Effector CD4-positive, alpha-beta T cell (primary cell): ENCODE measurements around the gene LSM6.

ENCODE experiments used
- DNase-seq: peaks from one replicate; pipeline ENCODE4 v3.0.0-alpha.2; 2020
- total RNA-seq: gene quantifications from one replicate; lab custom pipeline; 2026; lab: John Stamatoyannopoulos, UW

The LSM6 gene
- 12.9 reads per million, percentile 37 among the genes with 10 or more reads in this experiment for total RNA-seq

- DNase-seq: peak; percentile 80
These were observed at the start of gene LSM6 for GRCh38 chr4:146175541-146176453. TSS of gene LSM6 (plus strand) at chr4:146175718. CDS start at chr4:146182922, 7,204 bp downstream.

- no peak for DNase-seq
These were observed 43.1 kb upstream of the LSM6 start for GRCh38 chr4:146132445-146132844.

- no peak for DNase-seq
These were observed 40.6 kb upstream of the LSM6 start for GRCh38 chr4:146134761-146135445.

- no peak for DNase-seq
These were observed 39.6 kb upstream of the LSM6 start for GRCh38 chr4:146135941-146136340.

- DNase-seq: no peak
These were observed 32.8 kb upstream of the LSM6 start for GRCh38 chr4:146142768-146143167.

- no peak for DNase-seq
These were observed 31.6 kb upstream of the LSM6 start for GRCh38 chr4:146143888-146144287.

- DNase-seq: no peak
These were observed 28.6 kb upstream of the LSM6 start for GRCh38 chr4:146146918-146147317.

GRCh38 chr4:146148021-146148420, 27.5 kb upstream of the LSM6 start:
- DNase-seq: no peak

GRCh38 chr4:146154057-146154456, 21.5 kb upstream of the LSM6 start:
- no peak for DNase-seq

GRCh38 chr4:146155152-146155724, 20.3 kb upstream of the LSM6 start:
- no peak for DNase-seq

- DNase-seq: no peak
These were observed 17.3 kb upstream of the LSM6 start for GRCh38 chr4:146158036-146158745.

- no peak for DNase-seq
These were observed 16.0 kb upstream of the LSM6 start for GRCh38 chr4:146159384-146160058.

GRCh38 chr4:146161243-146161642, 14.3 kb upstream of the LSM6 start:
- DNase-seq: no peak

GRCh38 chr4:146165221-146165620, 10.3 kb upstream of the LSM6 start:
- no peak for DNase-seq

GRCh38 chr4:146165840-146166239, 9.7 kb upstream of the LSM6 start:
- DNase-seq: no peak

- DNase-seq: no peak
These were observed 5.4 kb upstream of the LSM6 start for GRCh38 chr4:146170149-146170548.

GRCh38 chr4:146176891-146177290, 1.4 kb downstream of the LSM6 start:
- no peak for DNase-seq

- DNase-seq: no peak
These were observed 2.6 kb downstream of the LSM6 start for GRCh38 chr4:146178126-146178525.

- DNase-seq: no peak
These were observed 4.4 kb downstream of the LSM6 start for GRCh38 chr4:146179784-146180370.

GRCh38 chr4:146182443-146182842, 6.9 kb downstream of the LSM6 start:
- no peak for DNase-seq

- no peak for DNase-seq
These were observed 7.7 kb downstream of the LSM6 start for GRCh38 chr4:146183209-146183608.

- DNase-seq: no peak
These were observed 10.5 kb downstream of the LSM6 start for GRCh38 chr4:146186041-146186440.
